ENCODE measurements around the gene ATP9B.

ATP9B gene

DNA sequence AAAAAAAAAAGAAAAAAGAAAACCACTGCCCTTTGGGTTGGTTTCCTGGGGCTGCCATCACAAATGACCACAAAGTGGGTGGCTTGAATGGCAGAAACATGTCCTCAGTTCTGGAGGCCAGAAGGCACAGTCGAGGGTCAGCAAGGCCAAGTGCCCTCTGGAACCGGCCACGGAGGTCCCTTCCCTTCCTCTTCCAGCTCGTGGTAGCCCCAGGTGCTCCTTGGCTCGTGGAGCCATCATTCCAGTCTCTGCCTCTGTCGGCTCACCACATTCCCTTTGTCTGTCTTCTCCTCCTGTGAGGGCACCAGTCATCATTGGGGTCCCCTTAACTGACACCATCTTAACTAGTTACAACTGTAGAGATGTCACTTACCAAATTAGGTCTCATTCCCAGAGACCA is 318.0 kb downstream of the ATP9B start:
- DNase-seq: no peak

- no peak for DNase-seq
Observed at GRCh38 chr18:79387615-79388014, 318.4 kb downstream of the ATP9B start.

DNA sequence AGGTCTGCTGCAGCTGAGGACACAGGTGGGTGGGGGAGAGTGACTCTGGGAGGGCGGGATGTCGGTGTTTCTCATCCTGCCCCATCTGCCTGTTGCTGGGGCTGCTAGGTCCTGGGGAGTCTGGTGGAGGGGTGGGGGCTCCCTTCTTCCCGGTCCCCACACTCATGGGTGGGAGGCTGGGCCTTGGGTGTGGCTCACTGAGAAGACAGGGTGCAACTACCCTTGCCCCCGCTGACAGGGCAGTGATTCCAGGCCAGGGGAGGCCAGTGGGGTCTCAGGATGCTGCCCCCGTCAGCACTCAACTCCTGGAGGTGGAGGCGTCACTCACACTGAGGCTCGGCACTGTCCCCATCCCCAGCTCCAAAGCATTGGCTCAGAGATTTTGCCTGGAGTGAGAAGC is 318.8 kb downstream of the ATP9B start:
- no peak for DNase-seq

GRCh38 chr18:79389689-79390088 is 320.5 kb downstream of the ATP9B start:
- DNase-seq: no peak

- DNase-seq: no peak
Observed at GRCh38 chr18:79392226-79392625, 323.0 kb downstream of the ATP9B start.

GRCh38 chr18:79393181-79393634 is 324.0 kb downstream of the ATP9B start:
- DNase-seq: no peak

DNA sequence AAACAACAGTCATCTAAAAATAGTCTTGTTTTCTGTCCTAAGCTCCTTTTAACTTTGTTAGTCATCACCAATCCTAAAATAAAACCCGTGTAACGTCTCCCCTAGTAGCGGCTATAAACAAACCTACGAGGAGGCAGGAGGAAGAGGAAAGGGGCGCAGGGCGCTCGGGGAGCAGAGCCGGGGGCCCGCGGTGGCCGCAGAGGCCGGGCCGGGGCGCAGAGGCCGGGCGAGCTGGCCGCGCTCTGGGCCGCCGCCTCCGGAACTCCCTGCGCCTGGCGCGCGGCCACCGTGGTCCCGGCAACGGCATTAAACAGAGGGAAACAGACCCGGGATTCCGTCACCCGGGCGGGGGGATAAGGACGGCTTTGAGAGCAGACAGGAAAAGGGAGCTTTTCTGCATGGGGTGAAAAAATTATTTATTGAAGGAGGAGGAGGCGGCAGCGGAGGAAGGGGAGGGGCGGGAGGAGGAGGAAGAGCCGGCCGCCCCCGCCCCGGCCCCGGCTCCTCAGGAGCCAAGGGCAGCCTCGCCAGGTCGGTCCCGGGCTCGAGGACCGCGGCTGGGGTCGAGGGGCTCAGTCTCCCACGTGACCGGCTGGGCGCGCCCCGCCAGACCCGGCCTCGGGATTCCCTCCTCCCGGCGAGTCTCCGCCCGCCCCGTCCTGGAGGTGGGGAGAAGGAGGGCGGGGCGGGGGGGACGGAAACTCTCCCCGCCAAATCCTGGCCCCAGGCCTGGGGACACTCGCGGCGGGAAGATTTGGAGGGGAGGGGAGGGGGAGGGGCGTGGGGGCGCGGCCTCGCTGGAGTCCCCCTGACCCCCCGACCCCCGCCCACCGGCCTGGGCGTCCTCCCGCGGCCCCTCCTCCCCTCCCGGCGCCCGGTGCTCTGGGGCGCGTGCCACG is 324.7 kb downstream of the ATP9B start:
- peak; percentile 46 for DNase-seq

- peak; percentile 73 for DNase-seq
Observed at GRCh38 chr18:79394534-79395307, 325.5 kb downstream of the ATP9B start.

GRCh38 chr18:79395308-79395640 is 326.1 kb downstream of the ATP9B start:
- DNase-seq: no peak

GRCh38 chr18:79395761-79396404 is 326.7 kb downstream of the ATP9B start, which contains the start of gene NFATC1:
Gene NFATC1 (plus strand): TSS chr18:79395930. CDS start chr18:79396225, 295 bp downstream.
- peak; percentile 87 for DNase-seq

- peak; percentile 41 for DNase-seq
Observed at GRCh38 chr18:79396431-79397246, 327.4 kb downstream of the ATP9B start.

DNA sequence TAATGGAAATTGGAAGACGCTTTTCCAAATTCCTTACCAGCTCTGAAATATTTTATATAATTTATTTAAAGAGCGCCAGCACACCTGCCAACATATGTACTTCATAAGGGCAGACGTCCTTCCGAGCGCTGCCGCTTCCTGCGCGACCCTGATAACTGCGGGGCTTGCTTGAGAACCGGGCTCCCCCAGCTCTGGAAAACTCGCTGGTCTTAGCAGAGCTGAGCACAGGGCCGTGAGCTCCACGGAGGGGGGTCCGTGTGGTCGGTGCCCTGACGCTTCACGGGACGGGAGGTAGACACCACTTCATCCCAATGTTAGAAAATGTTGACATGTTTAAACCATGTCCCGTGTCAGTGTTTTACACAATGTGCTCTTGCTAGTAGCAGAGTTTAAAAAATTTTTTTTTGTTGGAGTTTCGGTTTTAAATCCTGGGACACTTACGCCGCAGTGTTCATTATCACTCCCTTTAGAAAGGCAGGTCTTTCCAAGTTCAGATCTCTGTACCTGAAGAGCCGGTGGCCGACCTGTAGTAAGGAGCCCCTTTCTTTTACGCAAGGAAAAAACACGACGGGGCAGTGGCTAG is 328.1 kb downstream of the ATP9B start:
- no peak for DNase-seq

GRCh38 chr18:79397830-79398761 is 328.9 kb downstream of the ATP9B start:
- no peak for DNase-seq

DNA sequence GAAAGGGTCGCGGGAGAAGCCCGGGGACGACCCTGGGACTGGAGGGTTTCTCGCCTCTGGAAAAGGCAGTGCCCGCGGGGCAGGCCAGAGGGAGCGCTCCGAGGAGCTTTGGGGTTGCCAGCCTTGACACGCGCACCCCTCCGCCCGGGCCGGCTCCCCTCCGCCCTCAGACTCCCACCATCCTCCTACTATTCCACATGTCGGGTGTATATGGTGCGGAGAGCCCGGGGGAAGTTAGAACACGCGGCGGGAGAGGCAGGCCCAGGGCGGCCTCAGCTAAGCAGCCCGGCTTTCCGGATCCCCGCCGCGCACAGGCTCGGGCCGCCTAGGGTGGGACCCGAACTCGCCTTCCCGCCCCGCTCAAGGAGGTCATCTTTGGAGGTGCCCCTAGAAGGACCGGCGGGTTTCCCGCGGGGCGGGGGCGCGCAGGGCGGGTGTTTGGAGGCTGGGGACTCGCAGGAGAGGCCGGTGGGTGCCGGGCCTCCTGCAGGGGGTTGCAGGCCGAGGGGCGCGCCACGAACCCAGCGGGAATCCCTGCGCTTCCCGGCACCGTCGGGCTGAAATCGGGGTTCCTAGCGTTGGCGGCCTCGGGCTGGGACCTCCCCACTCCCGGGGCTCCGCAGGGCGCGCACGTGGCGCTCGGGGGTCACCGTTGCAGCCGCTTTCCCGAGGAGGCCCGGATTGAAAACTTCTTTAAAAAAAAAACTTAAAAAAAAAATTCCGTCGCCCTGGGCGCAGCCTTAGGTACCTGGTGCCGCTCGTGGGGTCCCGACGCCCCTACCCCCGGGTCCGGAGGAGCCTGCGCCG is 330.3 kb downstream of the ATP9B start:
- peak; percentile 36 for DNase-seq

DNA sequence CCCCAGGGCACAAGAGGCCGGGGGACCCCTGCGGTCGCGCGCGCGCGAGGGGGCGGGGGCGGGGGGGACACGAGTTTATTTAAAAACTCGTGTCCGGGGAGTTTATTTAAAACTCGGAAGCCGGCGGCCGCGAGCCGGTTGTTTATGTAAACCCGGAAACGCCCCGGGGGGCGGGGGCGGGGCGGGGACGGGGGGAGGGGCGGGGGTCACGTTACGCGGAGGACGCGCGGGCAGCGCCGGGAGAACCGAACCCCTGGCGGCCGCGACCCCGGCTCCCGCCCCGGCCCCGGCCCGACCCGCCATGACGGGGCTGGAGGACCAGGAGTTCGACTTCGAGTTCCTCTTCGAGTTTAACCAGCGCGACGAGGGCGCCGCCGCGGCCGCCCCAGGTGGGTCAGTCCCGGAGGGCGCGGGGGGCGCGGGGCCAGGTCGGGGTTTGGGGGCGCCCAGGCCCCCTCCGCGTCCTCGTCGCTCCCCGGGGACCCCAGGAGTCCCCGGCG is 330.9 kb downstream of the ATP9B start:
- DNase-seq: peak; percentile 72

- DNase-seq: peak; percentile 63
Observed at GRCh38 chr18:79400591-79401381, 331.6 kb downstream of the ATP9B start.

GRCh38 chr18:79401494-79402208 is 332.5 kb downstream of the ATP9B start:
- DNase-seq: no peak

DNA sequence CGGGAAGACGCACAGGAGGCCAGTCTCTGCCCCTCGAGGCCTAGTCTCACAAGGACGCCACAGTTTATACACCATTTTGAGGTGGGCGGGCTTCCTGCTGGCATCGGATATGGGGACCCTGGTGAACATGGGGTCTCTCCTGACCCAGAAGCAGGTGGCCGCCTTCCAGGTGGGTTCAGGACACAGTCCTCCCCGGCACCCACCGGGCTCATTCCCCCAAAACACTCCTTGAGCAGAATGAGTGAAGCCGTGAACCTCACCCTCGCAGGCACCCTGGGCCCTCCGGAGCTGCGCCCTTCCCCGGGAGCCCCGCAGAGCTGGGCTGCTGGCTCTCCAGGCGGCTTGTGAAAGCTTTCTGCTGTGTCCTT is 333.0 kb downstream of the ATP9B start:
- no peak for DNase-seq
